NCI-H2171 treated with DMSO at 0.1 percent for 48 hours (cell line): ENCODE data around the gene SPSB3.

Experiments
- DNase-seq: peaks from one replicate; lab custom pipeline; 2025; lab: John Stamatoyannopoulos, UW

Gene SPSB3

DNA sequence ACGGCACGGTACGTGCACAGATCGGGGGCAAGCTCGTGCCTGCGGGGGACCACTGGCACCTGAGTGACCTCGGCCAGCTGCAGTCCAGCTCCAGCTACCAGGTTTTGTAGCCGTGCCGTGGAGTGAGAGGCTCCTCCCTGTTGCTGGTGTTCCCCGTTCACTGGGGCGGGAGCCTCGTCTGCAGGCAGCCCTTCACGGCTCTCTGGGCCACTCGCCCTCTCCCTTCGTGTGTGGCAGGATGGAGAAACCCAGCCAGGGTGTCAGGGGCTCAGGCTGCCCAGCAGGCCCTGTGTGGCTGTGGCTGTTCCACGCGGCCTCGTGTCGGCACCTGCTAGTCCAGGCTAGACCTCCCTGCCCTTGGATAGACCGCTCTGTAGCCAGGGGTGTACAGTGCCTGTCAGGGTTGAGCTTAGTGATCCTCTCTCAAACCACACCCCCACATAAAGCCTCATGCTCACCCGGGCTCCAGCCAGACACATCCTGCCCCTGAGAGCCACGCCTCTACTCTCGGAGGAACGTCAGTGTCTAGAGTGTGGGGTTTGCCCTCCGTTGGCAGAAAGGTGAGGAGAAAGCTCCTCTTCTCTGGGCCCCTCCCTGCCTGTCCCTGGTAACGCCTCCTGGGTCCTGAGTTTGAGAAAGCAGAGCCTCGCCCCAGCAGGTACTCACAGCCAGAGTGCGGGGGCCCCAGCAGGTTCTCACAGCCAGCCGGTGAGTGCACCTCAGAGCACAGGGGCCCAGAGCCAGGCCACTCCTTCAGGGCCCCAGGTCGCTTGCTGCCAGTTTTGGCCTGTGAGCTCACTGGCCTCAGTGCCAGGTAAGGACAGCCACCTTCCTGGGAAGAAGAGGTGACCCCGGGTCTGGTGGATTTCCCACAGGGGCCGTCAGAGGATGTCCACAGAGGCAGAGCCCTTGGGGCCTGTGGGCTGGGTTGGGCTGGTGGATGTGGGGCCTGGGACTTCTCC, 38.7 kb downstream of the SPSB3 start:
- DNase-seq = no peak

DNA sequence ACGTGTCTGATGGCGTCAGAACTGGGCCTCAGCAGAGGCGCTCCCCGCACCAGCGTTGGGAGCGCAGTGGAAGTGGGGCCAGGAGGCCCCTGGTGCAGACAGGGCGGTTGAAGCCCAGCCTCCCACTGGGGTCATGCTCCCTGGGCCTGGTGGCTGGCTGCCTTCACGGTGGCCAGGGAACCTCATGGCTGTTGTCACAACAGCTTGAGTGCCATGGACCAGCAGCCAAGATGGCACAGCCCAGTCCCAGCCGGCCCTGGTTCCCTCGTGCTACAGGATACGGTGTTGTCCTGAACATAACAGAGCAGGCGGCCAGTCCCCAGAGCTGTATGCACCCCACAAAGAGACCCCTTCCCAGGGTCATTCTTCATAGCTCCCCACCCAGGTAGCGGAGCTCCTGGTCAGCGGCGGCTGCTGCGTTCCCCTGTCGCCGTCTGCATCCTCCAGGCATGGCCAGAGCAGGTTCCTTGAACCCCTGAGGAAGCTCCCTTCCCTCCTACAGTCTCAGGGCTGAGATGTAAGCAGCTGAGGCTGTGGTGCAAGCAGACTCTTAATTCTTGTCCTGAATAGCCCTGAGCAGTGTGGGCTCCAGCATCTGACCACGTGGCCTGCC, 40.7 kb downstream of the SPSB3 start:
- DNase-seq = no peak

DNA sequence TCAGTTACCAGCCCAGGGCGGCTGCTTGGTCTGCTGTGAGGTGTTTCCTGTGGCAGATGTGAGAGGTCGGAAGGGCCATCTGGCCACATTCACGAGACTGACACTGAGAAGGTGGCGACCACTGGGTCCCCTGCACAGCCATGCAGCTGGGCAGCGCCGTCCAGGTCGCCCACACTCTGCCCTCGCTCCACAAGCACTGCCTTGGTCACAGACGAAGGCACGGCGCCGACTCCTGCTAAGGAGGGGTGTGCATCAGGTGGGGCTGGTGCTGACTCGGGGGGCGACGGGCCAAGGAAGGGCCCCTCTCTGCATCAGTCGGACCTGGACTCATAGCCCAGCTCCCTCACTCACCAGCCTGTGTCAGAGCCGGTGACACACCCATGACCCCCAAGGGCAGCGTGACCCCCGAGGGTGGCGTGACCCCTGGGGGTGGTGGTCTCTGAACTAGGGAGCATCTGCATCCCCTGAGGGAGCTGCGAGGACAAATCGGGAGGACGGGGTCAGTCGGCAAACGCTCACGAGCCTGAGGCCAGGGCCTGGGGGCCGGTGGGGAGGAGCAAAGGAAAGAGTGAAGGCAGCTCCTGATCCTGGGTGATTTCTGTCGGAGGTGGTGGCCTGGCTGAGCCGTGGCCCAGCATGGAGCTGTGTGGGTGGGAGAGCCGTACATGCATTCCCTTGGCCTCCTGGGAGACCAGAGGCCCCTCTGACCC, 41.4 kb downstream of the SPSB3 start:
- DNase-seq = no peak

GRCh38 chr16:1740234-1740633, 42.1 kb downstream of the SPSB3 start:
- DNase-seq = no peak

GRCh38 chr16:1734816-1735215, 47.6 kb downstream of the SPSB3 start:
- no peak for DNase-seq

DNA sequence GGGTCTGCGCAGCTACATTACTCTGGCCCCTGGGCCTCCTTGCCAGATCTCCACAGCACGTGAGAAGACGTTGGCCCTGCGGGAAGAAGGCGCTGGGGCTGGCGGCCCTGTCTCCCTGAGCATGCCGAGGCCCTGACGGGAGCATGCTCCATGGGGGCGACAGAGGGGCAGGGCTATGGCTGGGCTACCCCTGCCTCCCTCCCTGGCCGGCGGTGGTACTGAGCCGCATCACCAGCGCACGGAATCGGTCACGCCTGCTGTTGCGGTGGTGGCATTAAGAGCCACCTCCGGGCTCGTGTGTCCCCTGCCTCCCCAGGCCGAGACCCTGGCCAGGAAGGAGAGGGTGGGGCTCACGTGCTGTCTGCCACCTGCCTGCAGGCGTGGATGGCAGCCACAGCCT, 48.2 kb downstream of the SPSB3 start:
- no peak for DNase-seq

GRCh38 chr16:1732551-1732987, 49.8 kb downstream of the SPSB3 start:
- peak; percentile 13 for DNase-seq

DNA sequence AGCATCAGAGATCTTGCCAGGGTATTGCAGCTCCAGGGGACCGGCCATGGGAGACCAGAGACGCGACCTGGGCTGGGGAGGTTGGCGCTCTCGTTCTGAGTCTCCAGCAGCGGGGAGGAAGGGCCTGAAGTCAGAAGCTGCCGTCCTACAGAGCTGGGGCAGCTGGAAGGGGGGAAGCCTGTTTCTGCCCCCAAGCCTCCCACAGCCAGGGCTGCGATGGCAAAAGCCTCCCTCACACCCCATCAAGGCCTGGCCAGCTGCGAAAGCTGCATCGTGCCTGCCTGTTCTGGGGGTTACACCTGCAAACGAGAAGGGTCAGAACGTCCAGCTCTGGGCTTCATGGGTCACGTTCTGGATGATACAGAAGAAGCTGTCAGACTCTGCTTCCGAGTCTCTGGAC, 50.3 kb downstream of the SPSB3 start:
- no peak for DNase-seq

DNA sequence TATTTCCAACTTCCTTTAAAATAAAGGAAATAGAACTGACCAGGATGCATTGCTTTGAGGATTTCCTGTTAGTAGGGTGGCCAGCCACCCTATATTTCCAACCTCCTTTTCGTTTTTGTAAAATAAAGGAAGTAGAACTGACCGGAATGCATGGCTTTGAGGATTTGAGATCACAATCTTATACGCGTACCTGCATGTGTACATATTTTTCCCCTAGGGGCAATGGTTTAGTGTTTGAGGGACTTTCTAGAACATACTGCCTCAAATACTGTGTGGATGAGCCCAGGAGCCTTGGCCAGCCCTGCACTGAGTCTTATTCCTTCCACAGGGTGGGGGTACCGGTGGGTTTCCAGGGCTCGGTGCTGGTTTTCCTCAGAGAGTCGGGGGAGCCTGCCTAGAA, 50.8 kb downstream of the SPSB3 start:
- no peak for DNase-seq

DNA sequence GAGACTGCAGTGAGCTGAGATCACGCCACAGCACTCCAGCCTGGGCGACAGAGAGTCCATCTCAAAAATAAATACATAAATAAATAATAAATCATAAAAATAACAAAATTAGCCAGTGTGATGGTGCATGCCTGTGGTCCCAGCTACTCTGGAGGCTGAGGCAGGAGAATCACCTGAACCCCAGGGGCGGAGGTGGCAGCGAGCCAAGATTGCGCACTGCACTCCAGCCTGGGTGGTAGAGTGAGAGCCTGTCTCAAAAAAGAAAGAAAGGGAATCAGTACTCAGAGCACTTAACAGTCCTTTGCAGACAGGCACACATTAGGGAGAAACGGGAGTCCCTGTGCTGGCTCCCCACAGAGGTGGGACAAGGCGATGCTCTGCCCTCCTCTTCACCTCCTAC, 51.3 kb downstream of the SPSB3 start:
- no peak for DNase-seq

- DNase-seq = no peak
These were observed 52.9 kb downstream of the SPSB3 start for GRCh38 chr16:1729445-1729844.

DNA sequence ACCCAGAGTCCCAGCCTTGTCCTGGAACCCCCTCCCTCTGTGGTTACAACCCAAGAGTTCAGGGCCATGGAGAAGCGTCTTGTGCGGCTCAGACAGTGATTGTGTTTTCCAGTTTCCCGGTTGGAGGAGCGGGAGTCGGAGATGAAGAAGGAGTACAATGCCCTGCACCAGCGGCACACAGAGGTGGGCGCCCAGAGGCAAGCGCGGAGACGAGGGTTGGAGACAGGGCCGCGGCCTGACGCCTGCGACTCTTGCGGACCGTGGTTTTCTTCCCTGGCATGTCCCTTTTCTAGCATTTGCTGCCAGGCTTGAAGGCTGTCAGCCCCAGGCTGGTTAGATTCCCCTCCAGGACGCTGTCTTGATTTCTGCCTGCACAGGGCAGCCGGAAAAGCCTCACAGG, 53.3 kb downstream of the SPSB3 start:
- no peak for DNase-seq

- DNase-seq = no peak
These were observed 54.4 kb downstream of the SPSB3 start for GRCh38 chr16:1727651-1728624.
